Tibial nerve (tissue), 4 donors: ENCODE results near the gene LRRC3C. TPM values are rescaled to one million over a fixed set of nuclear protein-coding genes. Genes with fewer than 3 reads are reported as not detected.

Experiments used
- DNase-seq, 2 donors: peaks; one replicate each; pipeline ENCODE4 v3.0.0-alpha.2; 2019; ENCODE audit warnings: low spot score in 2 of 2
- H3K27ac ChIP-seq, 4 donors: fragments of 200-600 bp; sonication (generic) in 3 of 4; one replicate each; pipeline ENCODE4 v1.5.1; 2017 to 2019; ENCODE audit warnings: mild to moderate bottlenecking in 1 of 4
- H3K27me3 ChIP-seq, 2 donors: fragments of 200-600 bp; sonication (generic) in 1 of 2; one replicate each; pipeline versions ENCODE4 v1.5.1 to v1.6.0; 2017 to 2019
- H3K36me3 ChIP-seq, 3 donors: fragments of 200-600 bp; sonication (generic); one replicate each; pipeline ENCODE4 v1.5.1; 2018 to 2019
- H3K4me1 ChIP-seq, 4 donors: fragments of 200-600 bp; sonication (generic) in 3 of 4; one replicate each; pipeline ENCODE4 v1.5.1; 2017 to 2019
- H3K4me3 ChIP-seq, 4 donors: fragments of 200-600 bp; sonication (generic) in 3 of 4; one replicate each; pipeline ENCODE4 v1.5.1; 2017 to 2019; ENCODE audit warnings: mild to moderate bottlenecking in 1 of 4, moderate library complexity in 1 of 4
- H3K9me3 ChIP-seq, 4 donors: fragments of 200-600 bp; sonication (generic) in 3 of 4; one replicate each; pipeline ENCODE4 v1.5.1; 2017 to 2019
- EP300 ChIP-seq, 2 donors: sonication (generic); formaldehyde crosslinking; IDR thresholded peaks; one replicate each; pipeline ENCODE4 v1.6.1; 2017; ENCODE audit warnings: antibody characterized with exemption in 2 of 2, mild to moderate bottlenecking in 1 of 2
- POLR2A ChIP-seq, 2 donors: fragments of 450-650 bp; IDR thresholded peaks; one replicate each; pipeline ENCODE4 v1.6.1; 2017; ENCODE audit warnings: antibody characterized with exemption in 2 of 2, mild to moderate bottlenecking in 2 of 2, moderate library complexity in 2 of 2
- WGBS, 2 donors: methylation state at CpG; one replicate each; pipeline ENCODE4 v1.1.5; 2018; 5-methylcytosine and 5-hydroxymethylcytosine counted together
- total RNA-seq, 4 donors: library from RNA; depleted of rRNA; stranded (reverse); fragments of >200 nt; gene quantifications; one replicate each; pipeline ENCODE4 v1.1.0, GENCODE V29; 2016
- TF ChIP-seq, protein P1 (sequence below), 5 experiments: fragments of 200-600 bp in 3 of 5; fragments of 450-650 bp in 2 of 5; sonication (generic) in 3 of 5; IDR thresholded peaks; one replicate each; pipeline ENCODE4 v1.5.1; 2016 to 2019; ENCODE audit warnings: antibody characterized with exemption in 5 of 5, mild to moderate bottlenecking in 3 of 5, moderate library complexity in 2 of 5

LRRC3C gene
- total RNA-seq, 4 donors from 2014 or later, result not detected

DNA sequence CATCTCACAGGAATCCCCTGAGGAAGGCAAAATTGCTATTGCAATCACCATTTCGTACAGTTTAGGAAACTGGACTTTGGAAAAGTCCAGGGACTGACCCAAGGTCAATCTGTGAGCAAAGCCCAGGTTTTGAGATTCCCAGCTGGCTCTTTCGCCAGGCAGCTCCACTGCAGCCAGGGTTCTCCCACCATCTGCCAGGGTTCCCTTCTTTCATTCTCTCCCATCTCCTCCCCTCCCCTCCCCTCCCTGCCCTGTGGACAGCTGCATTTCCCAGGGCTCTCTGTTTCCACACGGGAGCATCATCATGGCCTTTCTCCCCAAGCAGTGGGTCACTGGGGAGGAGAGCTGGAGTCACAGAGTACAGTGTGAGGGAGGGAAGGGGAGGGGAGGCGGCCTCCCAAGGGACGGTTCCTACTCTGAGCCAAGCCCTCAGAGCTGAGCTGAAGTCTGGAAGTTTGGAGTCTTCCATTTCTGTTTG, 23.4 kb downstream of the LRRC3C start:
- Histone ChIP-seq H3K4me1 (peaks cover 0 to 16% (median 5%) of the 10 kb centered on the region in 4 donors), H3K36me3 (no peaks in the 10 kb centered on the region), H3K4me3 (no peak overlapping the region), H3K9me3 (no peaks in the 10 kb centered on the region), H3K27ac (no peak overlapping the region), H3K27me3 (no peaks in the 10 kb centered on the region)
- DNase-seq, result no peak
- 41 to 63% methylated on average over 5 of the region's 5 CpGs for WGBS, 2 donors
- no peak for TF ChIP-seq POLR2A (IDR thresholded peaks at IDR 0.05)
- TF ChIP-seq, protein P1, sequence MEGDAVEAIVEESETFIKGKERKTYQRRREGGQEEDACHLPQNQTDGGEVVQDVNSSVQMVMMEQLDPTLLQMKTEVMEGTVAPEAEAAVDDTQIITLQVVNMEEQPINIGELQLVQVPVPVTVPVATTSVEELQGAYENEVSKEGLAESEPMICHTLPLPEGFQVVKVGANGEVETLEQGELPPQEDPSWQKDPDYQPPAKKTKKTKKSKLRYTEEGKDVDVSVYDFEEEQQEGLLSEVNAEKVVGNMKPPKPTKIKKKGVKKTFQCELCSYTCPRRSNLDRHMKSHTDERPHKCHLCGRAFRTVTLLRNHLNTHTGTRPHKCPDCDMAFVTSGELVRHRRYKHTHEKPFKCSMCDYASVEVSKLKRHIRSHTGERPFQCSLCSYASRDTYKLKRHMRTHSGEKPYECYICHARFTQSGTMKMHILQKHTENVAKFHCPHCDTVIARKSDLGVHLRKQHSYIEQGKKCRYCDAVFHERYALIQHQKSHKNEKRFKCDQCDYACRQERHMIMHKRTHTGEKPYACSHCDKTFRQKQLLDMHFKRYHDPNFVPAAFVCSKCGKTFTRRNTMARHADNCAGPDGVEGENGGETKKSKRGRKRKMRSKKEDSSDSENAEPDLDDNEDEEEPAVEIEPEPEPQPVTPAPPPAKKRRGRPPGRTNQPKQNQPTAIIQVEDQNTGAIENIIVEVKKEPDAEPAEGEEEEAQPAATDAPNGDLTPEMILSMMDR (IDR thresholded peaks at IDR 0.05), result no peak
- TF ChIP-seq EP300 (IDR thresholded peaks at IDR 0.05), result no peak

DNA sequence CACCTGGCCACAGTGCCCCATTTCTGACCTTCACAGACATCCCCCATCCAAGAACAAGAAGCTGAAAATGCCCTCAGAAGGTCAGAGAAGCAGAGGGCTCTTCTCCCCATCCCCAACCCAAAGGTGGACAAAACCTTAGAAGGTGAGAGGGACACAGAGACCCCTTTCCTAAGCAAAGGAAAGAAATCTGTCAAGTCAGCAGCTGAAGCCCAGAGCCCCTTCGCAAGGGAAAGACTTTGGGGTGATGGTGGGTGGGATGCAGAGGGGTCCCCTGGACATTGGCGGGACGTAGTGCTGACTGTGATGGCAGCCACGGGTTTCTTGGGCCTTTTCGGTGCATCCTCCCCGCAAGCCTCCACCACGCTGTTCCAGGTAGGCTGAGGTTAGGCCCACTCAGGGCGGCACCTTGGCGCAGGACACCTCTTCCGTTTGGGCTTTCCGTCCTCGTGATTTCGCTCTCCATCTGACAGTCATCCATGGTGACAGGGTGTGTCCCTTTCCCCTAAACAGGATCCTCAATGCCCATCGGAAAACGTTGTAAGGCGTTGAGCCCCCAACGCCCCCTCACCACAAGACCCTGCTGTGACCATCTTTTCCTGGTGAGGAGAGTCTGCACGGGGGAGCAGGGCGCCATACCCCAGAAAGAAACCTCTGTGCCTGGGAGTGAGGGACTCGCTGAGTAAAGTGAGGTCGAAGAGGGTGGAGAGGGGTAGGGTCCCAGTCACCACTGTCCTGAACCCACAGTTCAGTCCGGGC, 24.6 kb downstream of the LRRC3C start:
- no peak for TF ChIP-seq EP300 (IDR thresholded peaks at IDR 0.05)
- TF ChIP-seq, protein P1 (IDR thresholded peaks at IDR 0.05), result no peak
- no peak for TF ChIP-seq POLR2A (IDR thresholded peaks at IDR 0.05)
- DNase-seq, result no peak
- H3K27ac ChIP-seq, result peak overlapping the region in 2 of 4 donors; percentile 54 to 66
- no peaks in the 10 kb centered on the region for H3K36me3 ChIP-seq
- peak overlapping the region; percentile 18 to 51 (median 46) for H3K4me3 ChIP-seq
- WGBS, 2 donors, result 64 to 72% methylated on average over 21 of the region's 22 CpGs
- H3K27me3 ChIP-seq, result no peaks in the 10 kb centered on the region
- H3K9me3 ChIP-seq, result no peaks in the 10 kb centered on the region
- peaks cover 0 to 16% (median 5%) of the 10 kb centered on the region in 4 donors for H3K4me1 ChIP-seq

DNA sequence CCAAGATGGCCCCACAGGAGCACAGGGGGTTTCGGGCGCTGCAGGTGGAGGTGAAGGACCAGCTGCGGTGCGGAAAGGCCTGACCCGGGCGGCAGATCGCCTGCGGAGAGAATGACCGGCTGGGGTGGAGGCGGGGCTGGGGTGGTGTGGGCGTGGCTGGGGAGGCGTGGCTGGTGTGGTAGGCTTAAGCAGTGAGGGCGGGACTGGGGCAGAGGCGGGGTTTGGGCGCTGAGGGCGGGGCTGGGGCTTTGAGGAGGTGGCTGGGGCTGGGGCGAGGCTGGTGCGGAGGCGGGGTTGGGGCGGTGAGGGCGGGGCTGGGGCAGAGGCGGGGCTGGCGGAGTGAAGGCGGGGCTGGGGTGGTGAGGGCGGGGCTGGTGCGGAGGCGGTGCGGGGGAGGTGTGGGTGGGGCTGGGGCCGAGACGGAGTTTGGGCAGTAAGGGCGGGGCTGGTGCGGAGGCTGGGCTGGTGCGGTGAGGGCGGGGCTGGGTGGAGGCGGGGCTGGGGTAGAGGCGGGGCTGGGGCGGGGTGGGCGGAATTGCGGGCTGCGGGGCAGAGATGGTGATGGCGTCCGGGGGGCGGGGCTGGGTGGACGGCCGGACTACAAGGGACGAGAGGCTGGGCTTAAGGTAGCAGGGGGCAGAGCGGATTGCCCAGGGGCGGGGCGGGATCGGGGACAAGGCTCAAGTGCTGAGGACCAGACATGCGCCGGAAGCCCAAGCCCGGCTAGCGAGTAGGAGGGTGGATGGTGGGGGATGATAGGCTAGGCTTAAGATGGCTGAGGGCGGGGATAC, 25.3 kb downstream of the LRRC3C start:
- Histone ChIP-seq H3K4me1 (peaks cover 0 to 16% (median 5%) of the 10 kb centered on the region in 4 donors), H3K27ac (peak overlapping the region in 3 of 4 donors; percentile 66 to 82 (median 71)), H3K9me3 (no peaks in the 10 kb centered on the region), H3K27me3 (no peaks in the 10 kb centered on the region), H3K4me3 (peak overlapping the region; percentile 19 to 51 (median 46)), H3K36me3 (no peaks in the 10 kb centered on the region)
- peak in 1 of 2 donors; percentile 10 for TF ChIP-seq EP300 (IDR thresholded peaks at IDR 0.05)
- TF ChIP-seq, protein P1 (IDR thresholded peaks at IDR 0.05), result no peak
- DNase-seq, result peak; percentile 94 to 98
- 1 to 2% methylated on average over 34 to 46 of the region's 55 CpGs for WGBS, 2 donors

DNA sequence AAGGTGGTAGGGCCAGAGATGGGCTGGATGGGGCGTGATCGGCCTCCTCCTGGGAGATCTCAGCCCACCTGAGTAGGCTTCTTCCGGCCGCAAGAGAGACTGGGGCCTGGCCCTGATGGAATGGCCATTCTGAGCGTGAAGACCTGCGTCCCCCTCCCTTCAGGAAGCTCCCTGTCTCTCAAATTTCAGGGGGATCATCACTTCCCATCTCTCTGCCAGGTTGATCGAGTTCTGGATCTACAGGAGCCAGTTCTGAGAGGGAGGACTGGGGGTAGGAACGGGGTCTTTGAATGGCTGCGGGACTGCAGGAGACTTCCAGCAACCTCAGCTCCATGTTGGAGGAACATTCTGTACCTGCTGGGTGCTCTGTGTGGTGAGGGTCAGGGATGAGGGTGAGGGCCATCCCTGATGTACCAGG, 25.9 kb downstream of the LRRC3C start:
- 40% methylated on average over 8 to 9 of the region's 9 CpGs for WGBS, 2 donors
- TF ChIP-seq, protein P1 (IDR thresholded peaks at IDR 0.05), result no peak
- TF ChIP-seq POLR2A (IDR thresholded peaks at IDR 0.05) (no peak), EP300 (IDR thresholded peaks at IDR 0.05) (no peak)
- no peaks in the 10 kb centered on the region for H3K36me3 ChIP-seq
- no peak for DNase-seq
- H3K9me3 ChIP-seq, result no peaks in the 10 kb centered on the region
- H3K27ac ChIP-seq, result peak overlapping the region in 3 of 4 donors; percentile 61 to 82 (median 71)
- peaks cover 0 to 16% (median 5%) of the 10 kb centered on the region in 4 donors for H3K4me1 ChIP-seq
- peak overlapping the region in 3 of 4 donors; percentile 19 to 51 (median 40) for H3K4me3 ChIP-seq
- no peaks in the 10 kb centered on the region for H3K27me3 ChIP-seq
